ENCODE measurements around the gene MLPH. TPM values are rescaled to one million over a fixed set of nuclear protein-coding genes. Genes with fewer than 3 reads are reported as not detected.

The MLPH gene
- total RNA-seq, 1 donor from 2014 or later: not detected

GRCh38 chr2:237503201-237503600 is 16.1 kb downstream of the MLPH start:
- no peak for DNase-seq (ENCODE audit: low spot score)
- no peak overlapping the region for H3K9ac ChIP-seq
- H4K20me1 ChIP-seq (ENCODE audit: low read depth): no peaks in the 10 kb centered on the region
- no peak overlapping the region for H3K27ac ChIP-seq
- no peaks in the 10 kb centered on the region for H3K36me3 ChIP-seq
- no peak overlapping the region for H2AFZ ChIP-seq (replicated peaks)
- Mint-ChIP-seq H3K9me3 (peaks cover 8% of the 10 kb centered on the region), H3K4me1 (peaks cover 18% of the 10 kb centered on the region), H3K4me3 (no peak overlapping the region), H3K36me3 (no peaks in the 10 kb centered on the region), H3K27me3 (ENCODE audit: insufficient read depth, low read depth) (peaks cover 11% of the 10 kb centered on the region), H3K27ac (no peak overlapping the region)
- no peak overlapping the region for H3K4me2 ChIP-seq
- no peaks in the 10 kb centered on the region for H3K79me2 ChIP-seq (ENCODE audit: low read depth)
- H3K9me3 ChIP-seq (ENCODE audit: low read depth): no peaks in the 10 kb centered on the region
- H3K27me3 ChIP-seq: no peaks in the 10 kb centered on the region
- H3K4me1 ChIP-seq: no peaks in the 10 kb centered on the region
- no peak overlapping the region for H3K4me3 ChIP-seq
- TF ChIP-seq, protein P1, sequence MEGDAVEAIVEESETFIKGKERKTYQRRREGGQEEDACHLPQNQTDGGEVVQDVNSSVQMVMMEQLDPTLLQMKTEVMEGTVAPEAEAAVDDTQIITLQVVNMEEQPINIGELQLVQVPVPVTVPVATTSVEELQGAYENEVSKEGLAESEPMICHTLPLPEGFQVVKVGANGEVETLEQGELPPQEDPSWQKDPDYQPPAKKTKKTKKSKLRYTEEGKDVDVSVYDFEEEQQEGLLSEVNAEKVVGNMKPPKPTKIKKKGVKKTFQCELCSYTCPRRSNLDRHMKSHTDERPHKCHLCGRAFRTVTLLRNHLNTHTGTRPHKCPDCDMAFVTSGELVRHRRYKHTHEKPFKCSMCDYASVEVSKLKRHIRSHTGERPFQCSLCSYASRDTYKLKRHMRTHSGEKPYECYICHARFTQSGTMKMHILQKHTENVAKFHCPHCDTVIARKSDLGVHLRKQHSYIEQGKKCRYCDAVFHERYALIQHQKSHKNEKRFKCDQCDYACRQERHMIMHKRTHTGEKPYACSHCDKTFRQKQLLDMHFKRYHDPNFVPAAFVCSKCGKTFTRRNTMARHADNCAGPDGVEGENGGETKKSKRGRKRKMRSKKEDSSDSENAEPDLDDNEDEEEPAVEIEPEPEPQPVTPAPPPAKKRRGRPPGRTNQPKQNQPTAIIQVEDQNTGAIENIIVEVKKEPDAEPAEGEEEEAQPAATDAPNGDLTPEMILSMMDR (IDR thresholded peaks at IDR 0.05): no peak
- no peak for TF ChIP-seq EZH2 (IDR thresholded peaks at IDR 0.05)
- no peak for TF ChIP-seq EZH2phosphoT487 (IDR thresholded peaks at IDR 0.05)
- no peaks in the 10 kb centered on the region for H3F3A ChIP-seq (ENCODE audit: low read depth)

- Histone ChIP-seq H3K9me3 (ENCODE audit: low read depth) (no peaks in the 10 kb centered on the region), H2AFZ (replicated peaks) (no peak overlapping the region), H3K4me3 (no peak overlapping the region), H3K36me3 (no peaks in the 10 kb centered on the region), H3K27ac (no peak overlapping the region), H3K9ac (no peak overlapping the region), H4K20me1 (ENCODE audit: low read depth) (no peaks in the 10 kb centered on the region), H3K79me2 (ENCODE audit: low read depth) (no peaks in the 10 kb centered on the region), H3K4me2 (no peak overlapping the region), H3K4me1 (no peaks in the 10 kb centered on the region), H3K27me3 (no peaks in the 10 kb centered on the region), H3F3A (ENCODE audit: low read depth) (no peaks in the 10 kb centered on the region)
- DNase-seq (ENCODE audit: low spot score): no peak
- Mint-ChIP-seq H3K36me3 (no peaks in the 10 kb centered on the region), H3K27me3 (ENCODE audit: insufficient read depth, low read depth) (peaks cover 10% of the 10 kb centered on the region), H3K4me1 (peaks cover 25% of the 10 kb centered on the region), H3K27ac (no peak overlapping the region), H3K9me3 (peaks cover 8% of the 10 kb centered on the region), H3K4me3 (no peak overlapping the region)
- TF ChIP-seq, protein P1 (IDR thresholded peaks at IDR 0.05): no peak
- TF ChIP-seq EZH2 (IDR thresholded peaks at IDR 0.05) (no peak), EZH2phosphoT487 (IDR thresholded peaks at IDR 0.05) (no peak)
Measured at GRCh38 chr2:237505188-237505939, 18.3 kb downstream of the MLPH start.

GRCh38 chr2:237507512-237507911 is 20.5 kb downstream of the MLPH start:
- Histone ChIP-seq H3K4me1 (no peaks in the 10 kb centered on the region), H3K4me3 (no peak overlapping the region), H2AFZ (replicated peaks) (no peak overlapping the region), H3K36me3 (no peaks in the 10 kb centered on the region), H3K9ac (no peak overlapping the region), H3K9me3 (ENCODE audit: low read depth) (no peaks in the 10 kb centered on the region), H3K79me2 (ENCODE audit: low read depth) (no peaks in the 10 kb centered on the region), H3K4me2 (no peak overlapping the region), H3K27ac (no peak overlapping the region), H4K20me1 (ENCODE audit: low read depth) (no peaks in the 10 kb centered on the region), H3F3A (ENCODE audit: low read depth) (no peaks in the 10 kb centered on the region), H3K27me3 (no peaks in the 10 kb centered on the region)
- TF ChIP-seq, protein P1 (IDR thresholded peaks at IDR 0.05): no peak
- TF ChIP-seq EZH2 (IDR thresholded peaks at IDR 0.05) (no peak), EZH2phosphoT487 (IDR thresholded peaks at IDR 0.05) (no peak)
- Mint-ChIP-seq H3K9me3 (peaks cover 8% of the 10 kb centered on the region), H3K27ac (peak overlapping the region; percentile 9), H3K4me3 (no peak overlapping the region), H3K4me1 (peaks cover 15% of the 10 kb centered on the region), H3K36me3 (no peaks in the 10 kb centered on the region), H3K27me3 (ENCODE audit: insufficient read depth, low read depth) (peaks cover 12% of the 10 kb centered on the region)
- no peak for DNase-seq (ENCODE audit: low spot score)

All from neural progenitor cell (in vitro differentiated cells).